ENCODE measurements around the gene GCGR.
"Not testable (repeated sequence)": the region's sequence is repeated elsewhere in the genome, so short reads cannot be mapped to it uniquely, and the experiment has no call there.

Gene GCGR

GRCh38 chr17:81838753-81839255, 34.9 kb downstream of the GCGR start:
- TF ChIP-seq, protein P1, sequence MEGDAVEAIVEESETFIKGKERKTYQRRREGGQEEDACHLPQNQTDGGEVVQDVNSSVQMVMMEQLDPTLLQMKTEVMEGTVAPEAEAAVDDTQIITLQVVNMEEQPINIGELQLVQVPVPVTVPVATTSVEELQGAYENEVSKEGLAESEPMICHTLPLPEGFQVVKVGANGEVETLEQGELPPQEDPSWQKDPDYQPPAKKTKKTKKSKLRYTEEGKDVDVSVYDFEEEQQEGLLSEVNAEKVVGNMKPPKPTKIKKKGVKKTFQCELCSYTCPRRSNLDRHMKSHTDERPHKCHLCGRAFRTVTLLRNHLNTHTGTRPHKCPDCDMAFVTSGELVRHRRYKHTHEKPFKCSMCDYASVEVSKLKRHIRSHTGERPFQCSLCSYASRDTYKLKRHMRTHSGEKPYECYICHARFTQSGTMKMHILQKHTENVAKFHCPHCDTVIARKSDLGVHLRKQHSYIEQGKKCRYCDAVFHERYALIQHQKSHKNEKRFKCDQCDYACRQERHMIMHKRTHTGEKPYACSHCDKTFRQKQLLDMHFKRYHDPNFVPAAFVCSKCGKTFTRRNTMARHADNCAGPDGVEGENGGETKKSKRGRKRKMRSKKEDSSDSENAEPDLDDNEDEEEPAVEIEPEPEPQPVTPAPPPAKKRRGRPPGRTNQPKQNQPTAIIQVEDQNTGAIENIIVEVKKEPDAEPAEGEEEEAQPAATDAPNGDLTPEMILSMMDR (IDR thresholded peaks at IDR 0.05; ENCODE audit: control extremely low read depth, extremely low read depth, low read depth, missing control alignments): no peak
- ChIA-PET POLR2A (no interaction called here), CTCF (no interaction called here)
- no peak for DNase-seq (ENCODE audit: extremely low spot score)

GRCh38 chr17:81839301-81839700, 35.4 kb downstream of the GCGR start:
- CTCF ChIA-PET: no interaction called here
- POLR2A ChIA-PET: interaction anchor here (2.2 kb wide), 1 partner anchor 15 kb away, joined by 6 read pairs; no protein-coding TSS in a partner anchor

GRCh38 chr17:81840059-81840458, 36.1 kb downstream of the GCGR start:
- POLR2A ChIA-PET: interaction anchor here (2.2 kb wide), 1 partner anchor 14 kb away, joined by 6 read pairs; no protein-coding TSS in a partner anchor
- CTCF ChIA-PET: interaction anchor here (1.3 kb wide), 1 partner anchor 107 kb away, joined by 3 read pairs; no protein-coding TSS in a partner anchor
- not testable (repeated sequence) for DNase-seq (ENCODE audit: extremely low spot score)

More at GRCh38 chr17:81839301-81839700, 35.4 kb downstream of the GCGR start:
- DNase-seq (ENCODE audit: extremely low spot score): no peak
- TF ChIP-seq, protein P1 (IDR thresholded peaks at IDR 0.05; ENCODE audit: control extremely low read depth, extremely low read depth, low read depth, missing control alignments): no peak

GRCh38 chr17:81840826-81841778, 37.2 kb downstream of the GCGR start:
- ChIA-PET CTCF (interaction anchor here (1.3 to 1.6 kb wide), 2 partner anchors 12 to 108 kb away, joined by 3 to 4 read pairs; no protein-coding TSS in a partner anchor), POLR2A (interaction anchor here (2.2 kb wide), 1 partner anchor 13 kb away, joined by 6 read pairs; no protein-coding TSS in a partner anchor)
- DNase-seq (ENCODE audit: extremely low spot score): no peak
- TF ChIP-seq, protein P1 (IDR thresholded peaks at IDR 0.05; ENCODE audit: control extremely low read depth, extremely low read depth, low read depth, missing control alignments): no peak

GRCh38 chr17:81841866-81842265, 37.9 kb downstream of the GCGR start:
- CTCF ChIA-PET: interaction anchor here (1.0 to 1.6 kb wide), 2 partner anchors 11 to 13 kb away, joined by 3 to 4 read pairs; no protein-coding TSS in a partner anchor
- DNase-seq (ENCODE audit: extremely low spot score): no peak
- POLR2A ChIA-PET: no interaction called here
- TF ChIP-seq, protein P1 (IDR thresholded peaks at IDR 0.05; ENCODE audit: control extremely low read depth, extremely low read depth, low read depth, missing control alignments): no peak

GRCh38 chr17:81842378-81842724, 38.4 kb downstream of the GCGR start:
- ChIA-PET CTCF (interaction anchor here (1.0 to 1.6 kb wide), 2 partner anchors 11 to 13 kb away, joined by 3 to 4 read pairs; no protein-coding TSS in a partner anchor), POLR2A (no interaction called here)
- no peak for DNase-seq (ENCODE audit: extremely low spot score)
- TF ChIP-seq, protein P1 (IDR thresholded peaks at IDR 0.05; ENCODE audit: control extremely low read depth, extremely low read depth, low read depth, missing control alignments): no peak
